K562 (cell line): ENCODE measurements around the gene DNMT3A.

Source experiments
- EZH2 ChIP-seq: IDR thresholded peaks from 2 replicates; pipeline ENCODE4 v1.6.1; 2012; ENCODE audit warnings: low read depth, mild to moderate bottlenecking, inconsistent platforms, low read length, borderline replicate concordance
- KLF13 ChIP-seq: fragments of 450-650 bp; IDR thresholded peaks from 2 replicates; pipeline ENCODE4 v1.6.1; 2016; ENCODE audit warnings: missing genetic modification characterization, low read depth, mild to moderate bottlenecking, missing compliant biosample characterization, moderate library complexity, borderline replicate concordance
- LCOR ChIP-seq: sonication (generic); formaldehyde crosslinking; IDR thresholded peaks from 2 replicates; pipeline ENCODE4 v1.8.0; 2022; ENCODE audit warnings: mild to moderate bottlenecking, missing genetic modification reagents
- NR2C1 ChIP-seq, 2 experiments: fragments of 450-650 bp; IDR thresholded peaks; 2 replicates each; pipeline ENCODE4 v1.6.1; 2017; ENCODE audit warnings: mild to moderate bottlenecking in 2 of 2, antibody characterized with exemption in 1 of 2, inconsistent platforms in 1 of 2, missing compliant biosample characterization in 1 of 2, missing genetic modification characterization in 1 of 2
- RAD21 ChIP-seq, 2 experiments: fragments of 250-450 bp in 1 of 2; fragments of 450-650 bp in 1 of 2; sonication (Bioruptor Pico) in 1 of 2; formaldehyde crosslinking in 1 of 2; IDR thresholded peaks in 1 of 2; conservative IDR thresholded peaks in 1 of 2; 2 replicates each; pipeline versions ENCODE4 v1.4.0 to v1.8.0; 2020 to 2022; ENCODE audit warnings: mild to moderate bottlenecking in 2 of 2, moderate library complexity in 1 of 2
- REST ChIP-seq, 2 experiments: fragments of 450-650 bp; formaldehyde crosslinking in 1 of 2; IDR thresholded peaks; 2 replicates each; pipeline versions ENCODE4 v1.4.0 to v1.6.1; 2014 to 2020; ENCODE audit warnings: mild to moderate bottlenecking in 2 of 2, borderline replicate concordance in 1 of 2, low read depth in 1 of 2
- SAP30 ChIP-seq: fragments of 200-600 bp; sonication (generic); IDR thresholded peaks from 2 replicates; pipeline ENCODE4 v1.6.1; 2012; ENCODE audit warnings: borderline replicate concordance, low read depth, mild to moderate bottlenecking, moderate library complexity, low read length, control low read depth, inconsistent platforms; ENCODE audit not compliant: insufficient read depth, poor library complexity, severe bottlenecking
- TEAD2 ChIP-seq: fragments of 450-650 bp; IDR thresholded peaks from 2 replicates; pipeline ENCODE4 v1.6.1; 2016; ENCODE audit warnings: missing genetic modification characterization, control low read depth, missing compliant biosample characterization
- ZNF431 ChIP-seq: sonication (generic); formaldehyde crosslinking; IDR thresholded peaks from 2 replicates; pipeline ENCODE4 v1.8.0; 2022; ENCODE audit warnings: mild to moderate bottlenecking, missing genetic modification reagents
- ZNF592 ChIP-seq: fragments of 450-650 bp; IDR thresholded peaks from 2 replicates; pipeline ENCODE4 v1.6.1; 2017; ENCODE audit warnings: antibody characterized with exemption, mild to moderate bottlenecking

GRCh38 chr2:25294573-25295462, 46.9 kb downstream of the DNMT3A start:
- TF ChIP-seq ZNF592 (no peak), SAP30 (no peak), REST (IDR thresholded peaks at IDR 0.05; ENCODE audit: borderline replicate concordance) (no peak), REST (CRISPR knock-in tag; IDR thresholded peaks at IDR 0.05; ENCODE audit: low read depth) (no peak), NR2C1 (IDR thresholded peaks at IDR 0.05) (no peak), NR2C1 (tag; IDR thresholded peaks at IDR 0.05) (no peak), ZNF431 (CRISPR knock-in tag) (no peak), TEAD2 (tag) (no peak), KLF13 (tag) (no peak), LCOR (CRISPR knock-in tag) (no peak), EZH2 (no peak), RAD21 (CRISPR knock-in tag; conservative IDR thresholded peaks at IDR 0.05 in 1 of 2, IDR thresholded peaks at IDR 0.05 in 1 of 2) (no peak)
